ENCODE measurements around the gene ACSS1. TPM values are rescaled to one million over a fixed set of nuclear protein-coding genes. Genes with fewer than 3 reads are reported as not detected.

The ACSS1 gene
- polyA plus RNA-seq, 2 of the 4 experiments (the other 2 are of a cell fraction): 7.2 to 7.6 TPM

- Histone ChIP-seq H3K4me2 (no peak overlapping the region), H3K9me3 (no peaks in the 10 kb centered on the region), H3K4me3 (no peak overlapping the region), H3K4me1 (no peaks in the 10 kb centered on the region), H3K27ac (no peak overlapping the region)
- CTCF ChIA-PET: interaction anchor here (1.2 to 1.7 kb wide), 2 partner anchors 45 to 75 kb away, joined by 3 to 4 read pairs; partner anchors contain the start of gene ACSS1
- POLR2A ChIA-PET: no interaction called here
- TF ChIP-seq JUNB (IDR thresholded peaks at IDR 0.05): no peak
- TF ChIP-seq ZFP36 (IDR thresholded peaks at IDR 0.05; ENCODE audit: borderline replicate concordance, partially characterized antibody): no peak
- no peak for TF ChIP-seq ZC3H11A (IDR thresholded peaks at IDR 0.05)
- no peak for TF ChIP-seq BCL3 (IDR thresholded peaks at IDR 0.05)
- TF ChIP-seq CBX2 (IDR thresholded peaks at IDR 0.05; ENCODE audit: borderline replicate concordance, low read depth): no peak
- TF ChIP-seq NPAS2 (CRISPR knock-in tag; IDR thresholded peaks at IDR 0.05; ENCODE audit: borderline replicate concordance): no peak
- no peak for TF ChIP-seq CTCF (IDR thresholded peaks at IDR 0.05)
- no peak for TF ChIP-seq KDM5A (IDR thresholded peaks at IDR 0.05)
- no peak for TF ChIP-seq MAFK (IDR thresholded peaks at IDR 0.05; ENCODE audit: partially characterized antibody)
- no peak for TF ChIP-seq CBX8 (IDR thresholded peaks at IDR 0.05)
- no peak for TF ChIP-seq RFX5 (IDR thresholded peaks at IDR 0.05)
- no peak for TF ChIP-seq PHF8 (IDR thresholded peaks at IDR 0.05; ENCODE audit: borderline replicate concordance, low read depth)
- no peak for TF ChIP-seq CHD2 (IDR thresholded peaks at IDR 0.05; ENCODE audit: low read length, partially characterized antibody)
- no peak for TF ChIP-seq TP53 (CRISPR knock-in tag; IDR thresholded peaks at IDR 0.05)
- TF ChIP-seq HOXB13 (CRISPR knock-in tag; IDR thresholded peaks at IDR 0.05; ENCODE audit: low read depth): no peak
- 89% methylated on average over 3 of the region's 3 CpGs for WGBS (ENCODE audit: missing lambda C conversion rate)
- DNase-seq (ENCODE audit: low read depth in 1 of 2, low spot score in 1 of 2) (no peak), ATAC-seq (no peak), FAIRE-seq (no peak)
Measured at GRCh38 chr20:25103526-25103925, 45.6 kb upstream of the ACSS1 start.

GRCh38 chr20:25100914-25101313 is 43.0 kb upstream of the ACSS1 start:
- Histone ChIP-seq H3K4me3 (no peak overlapping the region), H3K4me2 (no peak overlapping the region), H3K4me1 (no peaks in the 10 kb centered on the region), H3K27ac (no peak overlapping the region), H3K9me3 (no peaks in the 10 kb centered on the region)
- ChIA-PET POLR2A (no interaction called here), CTCF (interaction anchor here (1.6 to 2.3 kb wide), 2 partner anchors 10 to 16 kb away, joined by 3 to 9 read pairs; no protein-coding TSS in a partner anchor)
- TF ChIP-seq POLR2AphosphoS2 (conservative IDR thresholded peaks at IDR 0.05; ENCODE audit: low read length) (no peak), RAD21 (conservative IDR thresholded peaks at IDR 0.05 in 1 of 2, IDR thresholded peaks at IDR 0.05 in 1 of 2) (no peak), SREBF2 (IDR thresholded peaks at IDR 0.05) (no peak), EP300 (IDR thresholded peaks at IDR 0.05) (no peak), KDM1A (IDR thresholded peaks at IDR 0.05; ENCODE audit: low read depth) (no peak), MAZ (IDR thresholded peaks at IDR 0.05; ENCODE audit: borderline replicate concordance, low read depth, low read length) (no peak), CHD2 (IDR thresholded peaks at IDR 0.05; ENCODE audit: low read length, partially characterized antibody) (no peak), USF2 (IDR thresholded peaks at IDR 0.05) (no peak), PBX3 (IDR thresholded peaks at IDR 0.05) (no peak), MAX (IDR thresholded peaks at IDR 0.05) (no peak), RNF2 (IDR thresholded peaks at IDR 0.05; ENCODE audit: borderline replicate concordance, low read depth) (no peak), CHD4 (IDR thresholded peaks at IDR 0.05; ENCODE audit: borderline replicate concordance) (no peak), GATA3 (IDR thresholded peaks at IDR 0.05; ENCODE audit: borderline replicate concordance) (no peak), CBX2 (IDR thresholded peaks at IDR 0.05; ENCODE audit: borderline replicate concordance, low read depth) (no peak), RFX5 (IDR thresholded peaks at IDR 0.05) (no peak), EHF (CRISPR knock-in tag; IDR thresholded peaks at IDR 0.05) (no peak)
- DNase-seq (ENCODE audit: low read depth in 1 of 2, low spot score in 1 of 2) (no peak), ATAC-seq (no peak), FAIRE-seq (no peak)
- WGBS (ENCODE audit: missing lambda C conversion rate): 81% methylated on average over 3 of the region's 3 CpGs

Data from A549 (cell line).